ENCODE data around the gene GRID2.
"Not testable (repeated sequence)": the region's sequence is repeated elsewhere in the genome, so short reads cannot be mapped to it uniquely, and the experiment has no call there.

Gene GRID2

GRCh38 chr4:93529692-93530372, 1226.1 kb downstream of the GRID2 start:
- DNase-seq (ENCODE audit: low spot score): no peak

- DNase-seq (ENCODE audit: low spot score): no peak
Observed at GRCh38 chr4:93532234-93532633, 1228.5 kb downstream of the GRID2 start.

GRCh38 chr4:93540562-93540961, 1236.8 kb downstream of the GRID2 start:
- no peak for DNase-seq (ENCODE audit: low spot score)

GRCh38 chr4:93561842-93562241, 1258.1 kb downstream of the GRID2 start:
- DNase-seq (ENCODE audit: low spot score): no peak

GRCh38 chr4:93568758-93569157, 1265.0 kb downstream of the GRID2 start:
- no peak for DNase-seq (ENCODE audit: low spot score)

GRCh38 chr4:93573285-93573684, 1269.5 kb downstream of the GRID2 start:
- DNase-seq (ENCODE audit: low spot score): no peak

GRCh38 chr4:93578942-93579341, 1275.2 kb downstream of the GRID2 start:
- DNase-seq (ENCODE audit: low spot score): no peak

- DNase-seq (ENCODE audit: low spot score): no peak
Observed at GRCh38 chr4:93605163-93605562, 1301.4 kb downstream of the GRID2 start.

GRCh38 chr4:93617606-93618005, 1313.8 kb downstream of the GRID2 start:
- no peak for DNase-seq (ENCODE audit: low spot score)

GRCh38 chr4:93633721-93634120, 1330.0 kb downstream of the GRID2 start:
- no peak for DNase-seq (ENCODE audit: low spot score)

GRCh38 chr4:93635943-93636342, 1332.2 kb downstream of the GRID2 start:
- no peak for DNase-seq (ENCODE audit: low spot score)

GRCh38 chr4:93645120-93645519, 1341.4 kb downstream of the GRID2 start:
- no peak for DNase-seq (ENCODE audit: low spot score)

- no peak for DNase-seq (ENCODE audit: low spot score)
Observed at GRCh38 chr4:93646233-93646930, 1342.6 kb downstream of the GRID2 start.

GRCh38 chr4:93648258-93648657, 1344.5 kb downstream of the GRID2 start:
- DNase-seq (ENCODE audit: low spot score): no peak

GRCh38 chr4:93649828-93650227, 1346.1 kb downstream of the GRID2 start:
- DNase-seq (ENCODE audit: low spot score): no peak

GRCh38 chr4:93654211-93654610, 1350.4 kb downstream of the GRID2 start:
- no peak for DNase-seq (ENCODE audit: low spot score)

GRCh38 chr4:93657527-93657926, 1353.8 kb downstream of the GRID2 start:
- DNase-seq (ENCODE audit: low spot score): no peak

GRCh38 chr4:93658443-93658842, 1354.7 kb downstream of the GRID2 start:
- no peak for DNase-seq (ENCODE audit: low spot score)

GRCh38 chr4:93659629-93660028, 1355.9 kb downstream of the GRID2 start:
- DNase-seq (ENCODE audit: low spot score): no peak

- DNase-seq (ENCODE audit: low spot score): no peak
Observed at GRCh38 chr4:93660036-93660435, 1356.3 kb downstream of the GRID2 start.

GRCh38 chr4:93670434-93670833, 1366.7 kb downstream of the GRID2 start:
- no peak for DNase-seq (ENCODE audit: low spot score)

- no peak for DNase-seq (ENCODE audit: low spot score)
Observed at GRCh38 chr4:93671093-93671492, 1367.3 kb downstream of the GRID2 start.

GRCh38 chr4:93676937-93677336, 1373.2 kb downstream of the GRID2 start:
- DNase-seq (ENCODE audit: low spot score): not testable (repeated sequence)

GRCh38 chr4:93684571-93684970, 1380.8 kb downstream of the GRID2 start:
- DNase-seq (ENCODE audit: low spot score): no peak
